ENCODE measurements around the gene CCDC88A. TPM values are rescaled to one million over a fixed set of nuclear protein-coding genes. Genes with fewer than 3 reads are reported as not detected.

The CCDC88A gene
- total and polyA plus RNA-seq, 8 donors = 10.2 to 30.1 (median 18.8) TPM

DNA sequence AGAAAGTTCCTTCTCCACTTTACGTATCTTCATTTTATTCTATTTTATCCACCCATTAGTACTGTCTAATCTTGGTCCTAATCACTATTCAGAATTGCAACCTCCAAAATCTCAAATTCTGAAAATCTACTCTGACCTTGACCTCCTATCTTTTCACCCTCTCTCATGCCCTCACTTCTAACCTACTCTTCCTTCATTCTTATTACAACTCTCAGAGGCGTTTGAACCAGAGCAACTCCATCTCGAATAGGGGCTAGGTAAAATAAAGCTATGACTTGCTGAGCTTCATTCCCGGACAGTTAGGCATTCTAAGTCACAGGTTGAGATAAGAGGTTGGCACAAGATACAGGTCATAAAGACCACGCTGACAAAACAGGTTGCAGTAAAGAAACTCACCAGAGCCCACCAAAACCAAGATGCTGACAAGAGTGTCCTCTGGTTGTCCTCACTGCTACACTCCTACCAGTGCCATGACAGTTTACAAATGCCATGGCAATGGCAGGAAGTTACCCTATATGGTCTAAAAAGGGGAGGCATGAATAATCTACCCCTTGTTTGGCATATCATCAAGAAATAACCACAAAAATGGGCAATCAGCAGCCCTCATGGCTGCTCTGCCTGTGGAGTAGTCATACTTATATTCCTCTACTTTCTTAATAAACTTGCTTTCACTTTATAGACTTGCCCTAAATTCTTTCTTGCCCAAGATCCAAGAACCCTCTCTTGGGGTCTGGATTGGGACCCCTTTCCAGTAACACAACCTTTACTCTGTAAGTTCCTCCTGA is 11.4 kb downstream of the CCDC88A start:
- H3K36me3 ChIP-seq = no peaks in the 10 kb centered on the region
- intact Hi-C loops (cut with DNase I) = no loop called here
- no peak overlapping the region for H3K4me3 ChIP-seq
- WGBS, 2 donors = 66 to 80% methylated on average over 5 of the region's 5 CpGs
- DNase-seq = no peak
- ATAC-seq = no peak
- TF ChIP-seq, protein P1, sequence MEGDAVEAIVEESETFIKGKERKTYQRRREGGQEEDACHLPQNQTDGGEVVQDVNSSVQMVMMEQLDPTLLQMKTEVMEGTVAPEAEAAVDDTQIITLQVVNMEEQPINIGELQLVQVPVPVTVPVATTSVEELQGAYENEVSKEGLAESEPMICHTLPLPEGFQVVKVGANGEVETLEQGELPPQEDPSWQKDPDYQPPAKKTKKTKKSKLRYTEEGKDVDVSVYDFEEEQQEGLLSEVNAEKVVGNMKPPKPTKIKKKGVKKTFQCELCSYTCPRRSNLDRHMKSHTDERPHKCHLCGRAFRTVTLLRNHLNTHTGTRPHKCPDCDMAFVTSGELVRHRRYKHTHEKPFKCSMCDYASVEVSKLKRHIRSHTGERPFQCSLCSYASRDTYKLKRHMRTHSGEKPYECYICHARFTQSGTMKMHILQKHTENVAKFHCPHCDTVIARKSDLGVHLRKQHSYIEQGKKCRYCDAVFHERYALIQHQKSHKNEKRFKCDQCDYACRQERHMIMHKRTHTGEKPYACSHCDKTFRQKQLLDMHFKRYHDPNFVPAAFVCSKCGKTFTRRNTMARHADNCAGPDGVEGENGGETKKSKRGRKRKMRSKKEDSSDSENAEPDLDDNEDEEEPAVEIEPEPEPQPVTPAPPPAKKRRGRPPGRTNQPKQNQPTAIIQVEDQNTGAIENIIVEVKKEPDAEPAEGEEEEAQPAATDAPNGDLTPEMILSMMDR (IDR thresholded peaks at IDR 0.05) = no peak
- no peaks in the 10 kb centered on the region for H3K27me3 ChIP-seq
- H3K9me3 ChIP-seq = no peaks in the 10 kb centered on the region
- no peak for FAIRE-seq
- no peaks in the 10 kb centered on the region for H3K4me1 ChIP-seq
- H3K27ac ChIP-seq = no peak overlapping the region

DNA sequence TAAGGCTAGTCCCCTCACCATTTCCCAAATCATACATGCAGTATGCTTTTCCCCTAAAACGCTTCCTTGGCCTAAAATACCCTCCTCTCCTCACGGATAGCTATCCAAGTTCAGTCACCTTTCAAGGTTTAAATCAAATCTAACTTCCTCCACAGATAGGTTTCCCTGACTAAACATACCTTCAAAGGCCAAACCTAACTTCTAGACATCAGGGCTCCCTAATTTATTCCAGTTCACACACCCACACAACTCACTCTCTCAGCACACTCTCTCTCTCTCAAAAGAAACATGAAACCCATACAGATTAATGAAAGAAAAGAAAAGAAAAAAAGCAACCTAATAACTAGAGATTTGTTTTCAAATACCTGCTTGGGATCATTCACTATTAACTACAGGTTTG is 14.5 kb downstream of the CCDC88A start:
- DNase-seq (no peak), ATAC-seq (no peak), FAIRE-seq (no peak)
- Histone ChIP-seq H3K27ac (no peak overlapping the region), H3K4me3 (no peak overlapping the region), H3K9me3 (no peaks in the 10 kb centered on the region), H3K4me1 (no peaks in the 10 kb centered on the region), H3K36me3 (no peaks in the 10 kb centered on the region), H3K27me3 (no peaks in the 10 kb centered on the region)
- TF ChIP-seq, protein P1 (IDR thresholded peaks at IDR 0.05) = no peak
- intact Hi-C loops (cut with DNase I) = no loop called here
- WGBS, 2 donors = 88 to 89% methylated on average over 2 of the region's 2 CpGs

DNA sequence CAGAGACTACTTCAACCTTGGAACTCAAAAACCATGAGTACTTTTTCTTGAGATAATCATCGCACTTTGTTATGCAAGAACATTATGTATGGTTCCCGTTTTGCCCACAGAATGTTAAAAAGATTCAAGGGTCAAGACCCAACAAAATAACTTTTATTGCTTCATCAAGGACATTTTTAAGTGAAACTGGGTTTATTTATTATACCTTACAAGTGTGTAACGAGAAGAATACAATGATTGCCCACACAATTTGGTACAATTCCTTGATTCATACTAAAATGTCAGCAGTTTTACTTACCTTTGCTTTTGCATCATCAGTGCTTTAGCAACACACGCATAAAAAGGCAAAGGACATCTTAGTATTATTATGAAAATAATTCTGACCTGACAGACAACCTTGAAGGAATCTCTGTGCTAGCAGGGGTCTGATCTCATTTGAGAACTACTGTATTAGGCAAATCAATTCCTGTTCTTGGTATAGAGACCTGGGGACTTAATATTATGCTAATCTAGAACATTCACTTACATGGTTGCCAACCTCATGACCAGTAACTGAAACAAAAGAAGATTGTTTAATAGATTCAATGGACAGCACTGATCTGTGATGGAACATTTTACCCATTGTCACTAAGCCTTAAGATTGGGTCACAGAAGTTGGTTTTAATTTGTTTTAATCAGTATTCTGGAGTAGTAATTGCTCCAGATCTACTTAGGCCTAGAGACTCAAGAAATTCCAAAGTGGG is 16.2 kb downstream of the CCDC88A start:
- FAIRE-seq = no peak
- H3K9me3 ChIP-seq = no peaks in the 10 kb centered on the region
- WGBS, 2 donors = 90 to 92% methylated on average over 4 of the region's 4 CpGs
- no peak overlapping the region for H3K27ac ChIP-seq
- TF ChIP-seq, protein P1 (IDR thresholded peaks at IDR 0.05) = no peak
- no peaks in the 10 kb centered on the region for H3K36me3 ChIP-seq
- H3K4me3 ChIP-seq = no peak overlapping the region
- DNase-seq = no peak
- no peaks in the 10 kb centered on the region for H3K4me1 ChIP-seq
- intact Hi-C loops (cut with DNase I) = no loop called here
- ATAC-seq = no peak
- no peaks in the 10 kb centered on the region for H3K27me3 ChIP-seq

DNA sequence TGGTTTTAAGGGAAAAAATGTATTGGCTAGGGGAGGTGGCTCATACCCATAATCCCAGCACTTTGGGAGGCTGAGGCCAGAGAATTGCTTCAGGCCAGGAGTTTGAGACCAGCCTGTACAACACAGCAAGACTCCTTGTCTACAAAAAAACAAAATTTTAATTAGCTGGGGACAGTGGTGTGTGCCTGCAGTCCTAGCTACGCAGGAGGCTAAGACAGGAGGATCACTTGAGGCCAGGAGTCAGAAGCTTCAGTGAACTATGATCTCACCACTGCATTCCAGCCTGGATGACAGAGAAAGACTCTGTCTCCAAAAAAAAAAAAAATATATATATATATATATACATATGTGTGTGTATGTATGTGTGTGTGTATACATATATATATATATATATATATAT is 18.5 kb downstream of the CCDC88A start:
- Histone ChIP-seq H3K4me1 (no peaks in the 10 kb centered on the region), H3K27me3 (no peaks in the 10 kb centered on the region), H3K27ac (no peak overlapping the region), H3K9me3 (no peaks in the 10 kb centered on the region), H3K4me3 (no peak overlapping the region), H3K36me3 (no peaks in the 10 kb centered on the region)
- ATAC-seq = no peak
- TF ChIP-seq, protein P1 (IDR thresholded peaks at IDR 0.05) = no peak
- no peak for FAIRE-seq
- intact Hi-C loops (cut with DNase I) = no loop called here
- no peak for DNase-seq
- 94 to 100% methylated on average over 1 of the region's 1 CpG for WGBS, 2 donors

DNA sequence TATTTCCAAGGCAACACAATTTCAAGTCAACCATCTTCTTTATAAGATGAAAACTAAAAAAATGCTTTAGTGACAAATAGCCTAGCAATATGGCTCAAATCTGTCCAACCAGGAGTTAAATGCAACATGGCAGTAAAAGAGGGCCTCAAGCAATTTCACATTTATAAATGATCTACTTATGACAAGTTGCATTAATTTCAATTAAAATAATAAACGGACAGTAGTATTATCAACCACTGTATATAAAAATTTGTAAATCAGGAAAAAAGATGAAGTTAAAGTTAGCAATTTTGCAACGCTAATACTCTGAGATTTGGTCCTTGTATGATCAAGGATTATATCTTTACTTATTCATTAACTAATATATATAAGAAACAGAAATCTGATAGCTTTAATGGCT is 19.3 kb downstream of the CCDC88A start:
- WGBS, 2 donors = 88 to 92% methylated on average over 2 of the region's 2 CpGs
- no peak overlapping the region for H3K27ac ChIP-seq
- no peaks in the 10 kb centered on the region for H3K4me1 ChIP-seq
- no peaks in the 10 kb centered on the region for H3K36me3 ChIP-seq
- DNase-seq (no peak), FAIRE-seq (no peak), ATAC-seq (no peak)
- TF ChIP-seq, protein P1 (IDR thresholded peaks at IDR 0.05) = no peak
- H3K4me3 ChIP-seq = no peak overlapping the region
- intact Hi-C loops (cut with DNase I) = no loop called here
- H3K27me3 ChIP-seq = no peaks in the 10 kb centered on the region
- H3K9me3 ChIP-seq = no peaks in the 10 kb centered on the region

Data from pancreas (tissue), 10 donors.